Measurements from ENCODE around the gene C1orf21.

The C1orf21 gene

DNA sequence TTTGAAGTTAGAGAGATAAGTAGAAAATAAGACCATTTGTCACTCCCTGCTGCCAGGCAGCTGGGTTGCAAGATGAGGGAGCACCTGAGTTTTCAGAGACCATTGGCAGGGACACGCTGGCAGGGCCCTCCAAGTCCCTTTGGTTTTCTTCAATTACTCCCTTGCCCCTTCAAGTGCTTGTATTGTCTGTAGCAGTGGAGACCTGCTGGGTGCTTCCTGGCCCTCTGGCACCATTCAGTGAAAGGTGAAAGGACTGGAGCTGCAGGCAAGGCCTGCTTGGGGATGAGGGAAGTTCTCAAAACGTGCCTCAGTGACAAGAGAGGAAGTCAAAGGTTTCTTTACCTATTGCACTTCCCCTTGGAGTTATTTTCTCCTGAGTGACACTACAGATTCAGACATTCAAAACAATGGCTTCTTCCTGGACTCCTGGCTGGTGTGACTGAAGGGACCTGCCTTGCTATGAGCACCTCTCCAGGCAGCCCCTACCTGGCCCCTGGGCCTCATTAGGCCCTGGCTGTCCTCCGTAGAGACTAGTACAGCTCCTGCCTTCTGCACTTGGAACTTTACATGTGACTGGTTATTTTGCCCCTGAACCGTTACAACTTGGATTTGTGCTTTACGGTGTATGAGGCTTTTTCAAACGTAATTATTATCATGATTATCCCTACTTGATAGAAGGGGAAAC is 100.1 kb downstream of the C1orf21 start:
- in situ Hi-C loops (cut with MboI; ENCODE audit: low sequenced_read_pairs, unreplicated experiment): no loop called here
- TF ChIP-seq, protein P1, sequence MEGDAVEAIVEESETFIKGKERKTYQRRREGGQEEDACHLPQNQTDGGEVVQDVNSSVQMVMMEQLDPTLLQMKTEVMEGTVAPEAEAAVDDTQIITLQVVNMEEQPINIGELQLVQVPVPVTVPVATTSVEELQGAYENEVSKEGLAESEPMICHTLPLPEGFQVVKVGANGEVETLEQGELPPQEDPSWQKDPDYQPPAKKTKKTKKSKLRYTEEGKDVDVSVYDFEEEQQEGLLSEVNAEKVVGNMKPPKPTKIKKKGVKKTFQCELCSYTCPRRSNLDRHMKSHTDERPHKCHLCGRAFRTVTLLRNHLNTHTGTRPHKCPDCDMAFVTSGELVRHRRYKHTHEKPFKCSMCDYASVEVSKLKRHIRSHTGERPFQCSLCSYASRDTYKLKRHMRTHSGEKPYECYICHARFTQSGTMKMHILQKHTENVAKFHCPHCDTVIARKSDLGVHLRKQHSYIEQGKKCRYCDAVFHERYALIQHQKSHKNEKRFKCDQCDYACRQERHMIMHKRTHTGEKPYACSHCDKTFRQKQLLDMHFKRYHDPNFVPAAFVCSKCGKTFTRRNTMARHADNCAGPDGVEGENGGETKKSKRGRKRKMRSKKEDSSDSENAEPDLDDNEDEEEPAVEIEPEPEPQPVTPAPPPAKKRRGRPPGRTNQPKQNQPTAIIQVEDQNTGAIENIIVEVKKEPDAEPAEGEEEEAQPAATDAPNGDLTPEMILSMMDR (IDR thresholded peaks at IDR 0.05; ENCODE audit: borderline replicate concordance, control extremely low read depth, extremely low read depth, insufficient read depth, missing control alignments): no peak
- no peak for DNase-seq (ENCODE audit: low spot score)

DNA sequence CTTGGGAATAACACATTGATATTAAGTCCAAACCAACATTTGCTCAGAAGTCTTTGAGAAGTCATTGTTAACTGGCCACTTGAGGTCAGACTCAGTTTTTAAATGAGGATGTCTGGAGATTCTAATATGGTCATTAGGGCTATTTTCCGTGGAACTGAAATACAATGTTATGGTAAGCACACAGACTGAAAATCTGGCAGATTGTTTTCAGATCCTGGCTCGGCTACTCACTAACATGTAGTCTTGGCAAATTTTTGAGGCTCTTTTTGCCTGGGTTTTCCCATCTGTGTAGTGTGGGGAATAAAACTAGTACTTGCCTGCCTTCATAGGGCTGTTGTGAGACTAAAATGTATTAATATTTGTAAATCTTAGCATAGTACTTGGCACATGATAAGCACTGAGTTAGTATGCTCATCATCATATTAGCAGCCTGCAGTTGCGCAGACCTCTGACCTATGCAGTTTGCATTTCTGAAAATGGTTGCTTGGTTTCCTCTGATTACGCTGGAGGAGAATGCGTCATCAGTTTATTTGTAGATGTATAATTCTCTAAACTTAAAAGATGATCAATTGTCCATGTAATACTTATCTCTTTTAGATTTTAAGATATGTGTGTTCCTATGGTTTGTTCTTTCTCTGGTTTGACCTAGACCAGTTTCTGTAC is 100.8 kb downstream of the C1orf21 start:
- TF ChIP-seq, protein P1 (IDR thresholded peaks at IDR 0.05; ENCODE audit: borderline replicate concordance, control extremely low read depth, extremely low read depth, insufficient read depth, missing control alignments): no peak
- in situ Hi-C loops (cut with MboI; ENCODE audit: low sequenced_read_pairs, unreplicated experiment): no loop called here
- DNase-seq (ENCODE audit: low spot score): no peak

DNA sequence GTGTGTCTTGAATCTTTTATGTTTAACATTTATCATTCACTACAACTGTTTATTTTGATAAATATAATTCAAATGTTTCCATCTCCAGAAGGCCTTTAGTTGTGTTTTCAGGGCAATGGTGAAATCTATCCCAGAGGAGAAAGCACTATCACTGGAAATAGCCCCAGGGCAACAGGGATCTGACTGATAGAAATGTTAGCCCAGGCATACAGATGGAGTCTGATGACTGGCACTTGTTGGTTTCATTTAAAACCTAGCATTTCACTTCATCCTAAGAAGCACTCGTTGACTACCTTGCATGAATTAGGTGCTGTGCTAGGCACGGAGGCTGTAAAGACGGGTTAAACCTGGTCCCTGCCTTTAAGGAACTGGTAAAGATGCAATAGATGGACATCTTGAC is 103.1 kb downstream of the C1orf21 start:
- no peak for DNase-seq (ENCODE audit: low spot score)
- in situ Hi-C loops (cut with MboI; ENCODE audit: low sequenced_read_pairs, unreplicated experiment): no loop called here
- TF ChIP-seq, protein P1 (IDR thresholded peaks at IDR 0.05; ENCODE audit: borderline replicate concordance, control extremely low read depth, extremely low read depth, insufficient read depth, missing control alignments): no peak

DNA sequence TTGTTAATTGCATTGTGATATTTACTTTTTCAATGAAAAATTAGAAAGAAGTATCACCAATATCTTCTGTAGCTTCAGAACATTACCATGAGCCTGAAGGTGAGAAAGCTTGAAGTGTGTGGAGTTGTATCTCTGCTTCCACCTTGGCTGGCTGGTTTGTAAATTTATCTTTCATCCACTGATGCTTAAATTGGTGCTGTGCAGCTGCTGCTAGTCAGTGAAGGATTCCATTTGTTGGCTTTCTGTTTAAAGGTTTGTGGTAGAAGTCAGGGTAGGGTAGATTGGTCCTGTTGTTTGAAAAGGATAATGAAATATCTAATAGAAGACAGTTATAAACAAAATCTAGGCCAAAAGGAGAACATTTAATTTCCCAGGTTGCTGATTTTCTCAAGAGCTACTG is 105.7 kb downstream of the C1orf21 start:
- DNase-seq (ENCODE audit: low spot score): no peak
- TF ChIP-seq, protein P1 (IDR thresholded peaks at IDR 0.05; ENCODE audit: borderline replicate concordance, control extremely low read depth, extremely low read depth, insufficient read depth, missing control alignments): no peak
- in situ Hi-C loops (cut with MboI; ENCODE audit: low sequenced_read_pairs, unreplicated experiment): no loop called here

DNA sequence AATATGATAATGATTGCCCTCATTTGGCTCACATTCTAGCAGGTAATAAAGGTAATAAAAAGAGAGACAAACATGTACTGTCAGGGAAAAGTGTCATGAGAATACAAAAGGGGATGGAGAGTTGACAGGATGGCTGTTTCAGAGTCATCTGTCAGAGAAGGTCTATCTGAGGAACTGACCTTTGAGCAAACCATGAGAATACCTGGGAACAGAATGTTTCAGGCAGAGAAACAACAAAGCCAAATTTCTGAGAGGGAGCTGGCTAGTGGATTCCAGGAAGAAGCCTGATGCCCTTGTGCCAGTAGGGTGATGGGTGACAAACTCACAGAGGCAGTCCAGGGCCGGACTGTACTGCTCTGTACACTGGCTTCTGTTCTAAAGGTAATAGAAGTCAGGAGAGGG is 107.2 kb downstream of the C1orf21 start:
- in situ Hi-C loops (cut with MboI; ENCODE audit: low sequenced_read_pairs, unreplicated experiment): no loop called here
- TF ChIP-seq, protein P1 (IDR thresholded peaks at IDR 0.05; ENCODE audit: borderline replicate concordance, control extremely low read depth, extremely low read depth, insufficient read depth, missing control alignments): no peak
- no peak for DNase-seq (ENCODE audit: low spot score)

DNA sequence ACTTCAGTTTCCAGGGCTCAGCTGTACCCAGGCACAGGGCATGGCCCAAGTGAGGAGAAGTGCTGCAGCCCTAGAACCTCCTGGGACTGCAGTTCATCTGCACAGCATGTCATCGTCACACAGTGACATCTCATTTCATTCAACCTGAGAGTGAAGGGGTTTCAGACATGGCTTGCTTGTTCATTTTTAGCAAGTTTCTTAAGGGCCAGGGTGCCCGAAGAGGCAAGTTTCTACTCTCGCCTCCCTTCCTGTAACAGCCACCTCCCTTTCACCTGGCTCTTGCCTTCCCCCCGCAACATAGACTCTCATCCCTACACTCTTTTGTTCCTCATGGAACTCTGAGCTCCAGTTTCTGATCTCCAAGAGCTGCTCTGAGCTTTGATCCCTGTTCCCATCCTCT is 108.1 kb downstream of the C1orf21 start:
- peak; percentile 22 for DNase-seq (ENCODE audit: low spot score)
- in situ Hi-C loops (cut with MboI; ENCODE audit: low sequenced_read_pairs, unreplicated experiment): no loop called here
- TF ChIP-seq, protein P1 (IDR thresholded peaks at IDR 0.05; ENCODE audit: borderline replicate concordance, control extremely low read depth, extremely low read depth, insufficient read depth, missing control alignments): no peak
